ENCODE data around the gene CA6.
"Not testable (repeated sequence)": the region's sequence is repeated elsewhere in the genome, so short reads cannot be mapped to it uniquely, and the experiment has no call there.

The CA6 gene

GRCh38 chr1:9009438-9010370 is 64.0 kb downstream of the CA6 start:
- peak; percentile 65 for DNase-seq

GRCh38 chr1:9010781-9011323 is 65.2 kb downstream of the CA6 start:
- DNase-seq: no peak

- no peak for DNase-seq
Measured at GRCh38 chr1:9013819-9014218, 68.2 kb downstream of the CA6 start.

- DNase-seq: no peak
Measured at GRCh38 chr1:9014475-9015375, 69.1 kb downstream of the CA6 start.

- no peak for DNase-seq
Measured at GRCh38 chr1:9016455-9016854, 70.8 kb downstream of the CA6 start.

- no peak for DNase-seq
Measured at GRCh38 chr1:9018333-9018732, 72.7 kb downstream of the CA6 start.

- no peak for DNase-seq
Measured at GRCh38 chr1:9019896-9020295, 74.2 kb downstream of the CA6 start.

GRCh38 chr1:9020305-9020704 is 74.6 kb downstream of the CA6 start:
- DNase-seq: no peak

GRCh38 chr1:9022026-9022738 is 76.5 kb downstream of the CA6 start:
- DNase-seq: not testable (repeated sequence)

- DNase-seq: no peak
Measured at GRCh38 chr1:9022773-9023172, 77.1 kb downstream of the CA6 start.

Measured in activated effector memory CD4-positive, alpha-beta T cell treated with anti-CD3 and anti-CD28 coated beads, Interleukin-2, amount 50 U/mL, for 16 hours (primary cell).